Neural crest cell (in vitro differentiated cells): ENCODE measurements around the gene PTPRK. TPM values are rescaled to one million over a fixed set of nuclear protein-coding genes. Genes with fewer than 3 reads are reported as not detected.

Experiments
- DNase-seq: peaks from one replicate; pipeline ENCODE4 v3.0.0; 2021; ENCODE audit warnings: low read depth, mixed read lengths, low spot score
- H3K27ac Mint-ChIP-seq: one replicate; pipeline ENCODE4 v1.8.0; 2021; ENCODE audit warnings: mild to moderate bottlenecking, mixed read lengths; ENCODE audit not compliant: unreplicated experiment
- H3K27me3 Mint-ChIP-seq: 2 replicates; pipeline ENCODE4 v1.8.0; 2021; ENCODE audit warnings: low read depth, mild to moderate bottlenecking, mixed read lengths
- H3K36me3 Mint-ChIP-seq: 2 replicates; pipeline ENCODE4 v1.8.0; 2021; ENCODE audit warnings: low read depth, mild to moderate bottlenecking, mixed read lengths
- H3K4me1 Mint-ChIP-seq: 2 replicates; pipeline ENCODE4 v1.8.0; 2021; ENCODE audit warnings: mixed read lengths
- H3K4me3 Mint-ChIP-seq: one replicate; pipeline ENCODE4 v1.8.0; 2021; ENCODE audit warnings: mild to moderate bottlenecking, mixed read lengths
- H3K9me3 Mint-ChIP-seq: 2 replicates; pipeline ENCODE4 v1.8.0; 2021; ENCODE audit warnings: mixed read lengths
- total RNA-seq: library from RNA; stranded (reverse); gene quantifications from 2 replicates; pipeline ENCODE4 v1.2.1, GENCODE V29; 2021
- TF ChIP-seq, protein P1 (sequence below): fragments of 200-600 bp; sonication (generic); conservative IDR thresholded peaks from 2 replicates; pipeline ENCODE4 v1.5.0; 2021; ENCODE audit warnings: antibody characterized with exemption, mild to moderate bottlenecking

PTPRK gene
- total RNA-seq, 1 donor from 2014 or later: 30.8 TPM

GRCh38 chr6:128239146-128239545 lies 281.3 kb downstream of the PTPRK start:
- peaks cover 42% of the 10 kb centered on the region for H3K4me1 Mint-ChIP-seq
- TF ChIP-seq, protein P1, sequence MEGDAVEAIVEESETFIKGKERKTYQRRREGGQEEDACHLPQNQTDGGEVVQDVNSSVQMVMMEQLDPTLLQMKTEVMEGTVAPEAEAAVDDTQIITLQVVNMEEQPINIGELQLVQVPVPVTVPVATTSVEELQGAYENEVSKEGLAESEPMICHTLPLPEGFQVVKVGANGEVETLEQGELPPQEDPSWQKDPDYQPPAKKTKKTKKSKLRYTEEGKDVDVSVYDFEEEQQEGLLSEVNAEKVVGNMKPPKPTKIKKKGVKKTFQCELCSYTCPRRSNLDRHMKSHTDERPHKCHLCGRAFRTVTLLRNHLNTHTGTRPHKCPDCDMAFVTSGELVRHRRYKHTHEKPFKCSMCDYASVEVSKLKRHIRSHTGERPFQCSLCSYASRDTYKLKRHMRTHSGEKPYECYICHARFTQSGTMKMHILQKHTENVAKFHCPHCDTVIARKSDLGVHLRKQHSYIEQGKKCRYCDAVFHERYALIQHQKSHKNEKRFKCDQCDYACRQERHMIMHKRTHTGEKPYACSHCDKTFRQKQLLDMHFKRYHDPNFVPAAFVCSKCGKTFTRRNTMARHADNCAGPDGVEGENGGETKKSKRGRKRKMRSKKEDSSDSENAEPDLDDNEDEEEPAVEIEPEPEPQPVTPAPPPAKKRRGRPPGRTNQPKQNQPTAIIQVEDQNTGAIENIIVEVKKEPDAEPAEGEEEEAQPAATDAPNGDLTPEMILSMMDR: no peak
- H3K4me3 Mint-ChIP-seq: peak overlapping the region; percentile 6
- H3K27ac Mint-ChIP-seq: no peak overlapping the region
- peaks cover 8% of the 10 kb centered on the region for H3K36me3 Mint-ChIP-seq
- no peaks in the 10 kb centered on the region for H3K27me3 Mint-ChIP-seq
- H3K9me3 Mint-ChIP-seq: peaks cover 2% of the 10 kb centered on the region
- no peak for DNase-seq

- H3K4me3 Mint-ChIP-seq: peak overlapping the region; percentile 60
- H3K9me3 Mint-ChIP-seq: no peaks in the 10 kb centered on the region
- TF ChIP-seq, protein P1: no peak
- H3K27ac Mint-ChIP-seq: no peak overlapping the region
- H3K36me3 Mint-ChIP-seq: peaks cover 9% of the 10 kb centered on the region
- H3K4me1 Mint-ChIP-seq: peaks cover 42% of the 10 kb centered on the region
- no peak for DNase-seq
- H3K27me3 Mint-ChIP-seq: no peaks in the 10 kb centered on the region
Observed at GRCh38 chr6:128238225-128238624, 282.2 kb downstream of the PTPRK start.

GRCh38 chr6:128235556-128235955 lies 284.8 kb downstream of the PTPRK start:
- no peaks in the 10 kb centered on the region for H3K9me3 Mint-ChIP-seq
- H3K36me3 Mint-ChIP-seq: peaks cover 12% of the 10 kb centered on the region
- no peak overlapping the region for H3K4me3 Mint-ChIP-seq
- no peaks in the 10 kb centered on the region for H3K27me3 Mint-ChIP-seq
- DNase-seq: no peak
- H3K4me1 Mint-ChIP-seq: peaks cover 35% of the 10 kb centered on the region
- H3K27ac Mint-ChIP-seq: no peak overlapping the region
- TF ChIP-seq, protein P1: no peak

- H3K36me3 Mint-ChIP-seq: peaks cover 12% of the 10 kb centered on the region
- H3K27me3 Mint-ChIP-seq: no peaks in the 10 kb centered on the region
- DNase-seq: no peak
- TF ChIP-seq, protein P1: no peak
- no peak overlapping the region for H3K4me3 Mint-ChIP-seq
- peaks cover 18% of the 10 kb centered on the region for H3K4me1 Mint-ChIP-seq
- H3K27ac Mint-ChIP-seq: no peak overlapping the region
- H3K9me3 Mint-ChIP-seq: no peaks in the 10 kb centered on the region
Observed at GRCh38 chr6:128233531-128233930, 286.9 kb downstream of the PTPRK start.

GRCh38 chr6:128230267-128230989 lies 290.0 kb downstream of the PTPRK start:
- DNase-seq: no peak
- peaks cover 10% of the 10 kb centered on the region for H3K36me3 Mint-ChIP-seq
- H3K9me3 Mint-ChIP-seq: no peaks in the 10 kb centered on the region
- no peaks in the 10 kb centered on the region for H3K27me3 Mint-ChIP-seq
- H3K27ac Mint-ChIP-seq: no peak overlapping the region
- TF ChIP-seq, protein P1: no peak
- no peak overlapping the region for H3K4me3 Mint-ChIP-seq
- H3K4me1 Mint-ChIP-seq: peaks cover 1% of the 10 kb centered on the region
